NCI-H510A (cell line): Measurements from ENCODE around the gene PTPRCAP.

Source experiments
- DNase-seq: peaks from one replicate; lab custom pipeline; 2025; lab: John Stamatoyannopoulos, UW

The PTPRCAP gene

GRCh38 chr11:67465189-67465510 lies 27.7 kb upstream of the PTPRCAP start:
- no peak for DNase-seq

- peak; percentile 33 for DNase-seq
Measured at GRCh38 chr11:67464411-67465188, 27.1 kb upstream of the PTPRCAP start.

DNA sequence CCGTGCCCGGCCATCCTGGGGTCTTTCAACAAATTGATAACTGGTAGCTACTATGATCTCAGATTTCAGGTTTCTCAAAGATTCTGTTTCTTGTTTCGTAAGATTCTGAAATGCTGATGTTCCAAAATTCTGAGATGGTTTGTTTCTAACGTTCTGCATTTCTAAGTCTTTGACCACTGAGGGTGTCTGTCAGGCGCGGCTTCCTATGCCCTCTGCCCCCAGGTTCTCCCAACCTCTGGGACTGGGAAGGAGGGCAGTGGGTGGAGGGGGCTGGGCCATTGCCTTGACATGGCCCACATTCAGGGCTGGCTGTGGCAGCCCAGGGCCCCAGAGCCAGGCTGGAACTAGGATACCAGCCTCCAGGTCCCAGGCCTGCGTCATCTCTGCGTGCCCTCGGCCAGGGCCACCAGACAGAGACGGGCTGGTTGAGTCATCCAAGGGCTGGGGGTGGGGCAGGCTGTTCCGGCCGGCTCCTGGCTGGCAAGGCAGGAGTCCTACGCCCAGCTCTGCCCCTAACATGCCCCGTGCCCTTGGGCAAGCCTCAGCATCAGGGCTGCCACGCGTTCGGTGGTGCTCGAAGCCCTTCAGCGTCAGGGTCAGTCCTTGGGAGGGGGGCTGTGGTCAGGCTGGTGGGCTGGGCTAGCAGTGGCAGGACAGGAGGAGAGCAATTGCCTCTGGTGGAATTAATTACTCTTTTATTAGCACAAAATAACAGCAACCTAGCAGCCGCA lies 26.4 kb upstream of the PTPRCAP start:
- no peak for DNase-seq

DNA sequence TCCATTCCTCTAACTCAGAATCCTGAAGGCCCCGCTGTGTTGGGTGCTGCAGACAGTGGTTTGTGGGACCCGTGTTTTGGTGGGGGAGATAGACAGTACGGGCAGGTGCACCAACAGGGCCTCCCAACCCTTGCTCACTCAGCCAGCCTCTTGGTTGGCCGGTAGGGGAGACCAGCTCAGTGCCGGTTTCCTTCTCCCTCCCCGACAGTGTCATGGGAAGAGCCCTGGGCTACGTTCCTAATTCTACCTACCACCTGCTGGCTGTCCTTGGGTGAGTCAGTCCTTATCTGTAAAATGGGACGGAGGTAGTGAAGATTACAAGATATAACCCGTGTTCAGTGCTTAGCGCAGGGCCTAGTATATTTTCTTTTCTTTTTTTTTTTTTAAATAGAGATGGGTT lies 25.7 kb upstream of the PTPRCAP start:
- DNase-seq: no peak

DNA sequence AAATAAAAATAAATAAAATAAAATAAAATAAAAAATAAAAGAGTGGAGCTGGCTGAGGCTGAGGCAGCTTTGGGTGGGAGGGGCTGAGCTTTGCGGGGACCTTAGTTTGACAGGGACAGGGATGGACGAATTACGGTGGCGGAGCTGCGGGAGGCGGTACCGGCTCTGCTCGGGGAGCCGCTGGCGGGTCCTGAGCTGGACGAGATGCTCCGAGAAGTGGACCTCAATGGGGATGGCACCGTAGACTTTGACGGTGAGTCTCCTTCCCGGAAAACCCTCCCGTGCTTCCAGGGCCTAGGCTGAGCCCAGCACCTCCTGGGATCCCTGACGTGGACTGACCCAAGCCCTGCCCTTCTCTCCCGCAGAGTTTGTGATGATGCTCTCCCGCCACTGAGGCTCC lies 20.8 kb upstream of the PTPRCAP start:
- DNase-seq: no peak

DNA sequence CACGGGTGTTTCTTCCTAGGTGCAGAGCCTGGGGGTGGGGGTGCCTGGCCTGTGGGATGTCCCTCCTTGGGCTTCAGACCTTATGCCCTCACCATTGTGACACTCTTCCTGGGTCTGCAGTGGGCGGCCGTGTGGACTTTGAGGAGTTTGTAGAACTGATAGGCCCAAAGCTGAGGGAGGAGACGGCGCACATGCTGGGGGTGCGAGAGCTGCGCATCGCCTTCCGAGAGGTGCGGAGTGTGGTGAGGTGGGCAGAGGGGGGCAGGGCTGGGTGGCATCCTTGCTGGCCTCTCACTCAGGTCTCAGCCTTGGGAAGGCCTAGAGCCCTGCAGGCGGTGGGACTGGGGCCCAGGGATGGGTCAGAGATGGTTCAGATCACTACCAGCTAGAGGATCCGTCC lies 20.0 kb upstream of the PTPRCAP start:
- no peak for DNase-seq

DNA sequence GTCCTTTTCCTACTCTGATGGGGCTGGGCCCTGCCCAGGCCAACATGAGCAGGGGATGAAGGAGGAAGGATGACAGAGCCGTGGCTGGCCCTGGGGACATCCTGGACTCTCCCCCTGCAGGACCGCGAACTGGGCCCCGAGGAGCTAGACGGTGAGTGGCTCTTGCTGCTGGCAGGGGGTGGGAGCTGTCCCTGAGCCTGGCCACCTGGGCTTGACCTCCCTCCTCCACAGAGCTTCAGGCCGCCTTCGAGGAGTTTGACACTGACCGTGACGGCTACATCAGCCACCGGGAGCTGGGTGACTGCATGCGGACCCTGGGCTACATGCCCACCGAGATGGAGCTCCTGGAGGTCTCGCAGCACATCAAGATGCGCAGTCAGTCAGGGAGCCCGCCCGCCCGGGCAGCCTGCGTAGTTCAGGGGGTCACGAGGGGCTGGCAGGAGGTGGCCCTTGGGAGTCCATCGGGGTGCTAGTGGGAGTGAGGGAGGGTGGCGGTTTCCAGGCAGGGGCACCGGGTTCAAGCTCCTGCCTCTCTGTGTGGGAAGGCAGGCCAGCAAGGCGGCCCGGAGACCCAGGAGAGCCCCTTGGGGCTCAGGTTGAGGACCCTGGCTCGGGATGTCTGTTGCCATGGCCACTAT lies 18.7 kb upstream of the PTPRCAP start:
- no peak for DNase-seq

- no peak for DNase-seq
Measured at GRCh38 chr11:67455054-67455453, 17.6 kb upstream of the PTPRCAP start, which contains the start of gene CABP4. Gene CABP4 (plus strand): TSS chr11:67455354. CDS start chr11:67455424, 70 bp downstream.

DNA sequence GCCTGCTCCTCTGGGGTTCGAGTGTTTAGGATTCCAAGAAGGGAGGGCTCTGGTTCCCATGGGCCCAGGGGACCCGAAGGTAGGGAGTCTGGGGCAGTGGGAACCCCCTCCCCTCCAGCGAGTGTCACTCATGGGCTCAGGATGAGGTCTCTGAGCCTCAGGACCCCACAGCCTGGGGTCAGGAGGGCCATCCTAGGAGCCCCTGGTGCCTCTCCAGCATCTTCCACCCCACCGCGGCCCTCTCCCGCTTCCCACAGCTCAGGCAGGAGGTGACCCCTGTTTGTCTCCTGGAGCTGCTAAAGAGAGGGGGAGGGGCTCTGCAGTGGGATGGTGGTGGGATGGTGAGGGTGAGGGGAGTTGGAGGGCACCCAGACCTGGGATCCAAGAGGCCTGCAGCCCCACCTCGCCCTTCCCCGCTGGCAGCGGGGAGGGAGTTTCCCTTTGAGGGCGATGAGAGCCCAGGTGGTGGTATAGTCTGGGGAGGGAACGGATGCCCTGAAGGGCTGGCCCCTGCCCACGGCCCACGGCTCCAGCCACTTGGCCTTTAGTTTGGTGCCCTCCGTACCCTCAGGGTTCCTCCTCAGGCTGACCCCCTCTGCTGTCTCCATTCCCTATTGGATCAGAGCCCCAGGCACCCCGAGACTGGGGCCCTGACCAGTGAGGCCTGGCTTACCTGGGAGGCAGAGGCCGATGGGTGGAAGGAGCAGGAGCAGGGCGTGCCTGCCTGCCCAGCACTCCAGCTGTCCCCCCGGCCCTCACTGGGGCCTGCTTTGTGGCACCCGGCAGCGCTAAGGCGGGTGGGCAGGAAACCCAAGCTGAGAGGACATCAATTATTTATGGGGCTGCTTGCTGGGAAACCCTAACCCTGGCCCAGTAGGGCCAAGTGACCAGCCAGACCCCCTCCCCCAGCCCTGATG lies 16.6 kb upstream of the PTPRCAP start:
- no peak for DNase-seq

DNA sequence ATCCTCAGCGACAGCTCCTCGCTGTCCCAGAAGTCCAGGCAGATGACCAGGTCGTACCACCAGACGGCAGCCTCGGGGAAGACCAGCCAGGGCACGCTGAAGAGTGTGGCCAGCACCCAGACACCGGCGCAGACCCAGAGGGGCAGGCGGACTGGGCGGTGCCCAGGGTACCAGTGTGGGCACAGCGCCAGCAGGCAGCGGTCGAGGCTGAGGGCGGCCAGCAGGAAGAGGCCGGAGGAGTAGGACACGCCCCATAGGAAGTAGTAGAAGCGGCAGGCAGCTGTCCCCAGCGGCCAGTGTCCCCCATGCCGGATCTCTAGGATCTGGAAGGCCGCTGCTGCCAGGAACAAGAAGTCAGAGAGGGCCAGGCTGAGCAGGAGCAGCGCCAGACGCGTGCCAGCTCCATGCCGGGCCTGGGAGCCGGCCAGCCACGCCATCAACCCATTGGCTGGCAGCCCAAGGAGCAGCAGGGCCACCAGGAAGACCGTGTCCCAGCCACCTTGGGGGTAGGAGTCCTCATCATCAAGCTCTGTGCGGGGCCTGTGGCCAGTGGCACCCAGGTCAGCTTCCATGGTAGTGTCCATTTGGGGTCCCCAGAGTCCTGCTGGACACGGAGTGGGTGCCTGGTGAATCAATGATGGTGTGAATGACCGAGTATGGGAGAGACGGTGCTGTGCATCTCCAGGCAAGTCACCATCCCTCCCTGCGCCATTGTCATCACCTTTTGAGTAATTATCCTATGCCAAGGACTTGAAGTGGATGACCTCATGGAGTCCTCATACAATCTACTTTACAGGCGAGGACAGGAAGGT lies 14.9 kb upstream of the PTPRCAP start, which contains the start of gene GPR152:
GPR152 (minus strand) TSS at position 589 of the 812 bp plus-strand sequence; CDS start at position 584, 5 bp downstream.
- no peak for DNase-seq

DNA sequence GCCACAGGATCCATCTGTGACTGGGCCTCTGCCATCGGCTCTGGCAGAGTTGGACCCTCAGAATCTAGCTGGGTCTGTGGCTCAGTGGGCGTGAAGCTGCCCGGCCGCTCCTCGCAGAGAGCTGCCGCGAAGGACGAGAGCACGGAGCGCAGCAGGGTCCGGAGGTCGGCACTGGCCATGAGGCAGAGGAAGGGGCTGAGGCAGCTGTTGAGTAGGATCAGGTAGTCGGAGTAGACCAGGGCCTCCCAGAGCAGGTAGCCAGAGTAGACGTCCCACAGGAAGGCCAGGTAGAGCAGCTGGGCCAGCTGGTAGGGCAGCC lies 14.1 kb upstream of the PTPRCAP start:
- no peak for DNase-seq

DNA sequence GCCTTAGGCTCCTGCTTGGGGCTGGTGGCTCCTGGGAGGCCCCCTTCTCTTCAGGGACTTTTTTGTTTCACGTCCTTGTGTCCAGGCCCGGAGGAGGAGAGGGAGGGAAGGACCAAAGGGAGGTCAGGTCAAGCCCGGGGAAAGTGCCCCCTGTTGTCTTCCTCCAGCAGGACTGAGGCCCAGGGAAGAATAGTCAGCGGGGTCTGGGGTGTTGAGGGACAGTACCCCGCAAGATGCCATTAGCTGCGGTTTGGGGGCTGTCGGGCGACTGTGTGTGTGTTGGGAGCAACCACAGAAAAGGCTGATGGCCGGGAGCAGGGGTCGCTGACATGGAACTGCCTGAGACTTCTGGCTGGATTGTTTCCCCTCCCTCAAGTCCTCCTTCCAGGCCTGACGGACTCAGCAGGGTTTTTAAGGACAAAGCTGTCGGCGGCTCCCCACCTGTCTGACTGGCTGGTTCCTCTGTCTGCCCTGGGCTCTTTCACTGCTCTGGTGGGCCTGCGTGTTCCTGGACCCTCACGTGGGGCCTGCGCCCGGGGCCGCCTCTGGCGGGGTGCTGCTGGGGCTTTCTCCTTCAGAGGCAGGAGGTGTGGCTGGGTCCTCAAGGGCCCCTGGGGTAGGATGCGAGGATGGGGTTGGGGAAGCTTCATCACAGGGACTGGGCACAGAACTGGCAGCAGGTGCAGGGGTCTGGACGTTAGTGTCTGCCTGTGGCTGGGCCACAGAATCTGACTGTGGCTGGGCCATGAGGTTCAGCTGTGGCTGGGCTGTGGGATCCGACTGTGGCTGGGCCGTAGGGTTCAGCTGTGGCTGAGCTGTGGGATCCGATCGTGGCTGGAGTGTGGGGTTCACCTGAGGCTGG lies 13.5 kb upstream of the PTPRCAP start:
- DNase-seq: no peak

DNA sequence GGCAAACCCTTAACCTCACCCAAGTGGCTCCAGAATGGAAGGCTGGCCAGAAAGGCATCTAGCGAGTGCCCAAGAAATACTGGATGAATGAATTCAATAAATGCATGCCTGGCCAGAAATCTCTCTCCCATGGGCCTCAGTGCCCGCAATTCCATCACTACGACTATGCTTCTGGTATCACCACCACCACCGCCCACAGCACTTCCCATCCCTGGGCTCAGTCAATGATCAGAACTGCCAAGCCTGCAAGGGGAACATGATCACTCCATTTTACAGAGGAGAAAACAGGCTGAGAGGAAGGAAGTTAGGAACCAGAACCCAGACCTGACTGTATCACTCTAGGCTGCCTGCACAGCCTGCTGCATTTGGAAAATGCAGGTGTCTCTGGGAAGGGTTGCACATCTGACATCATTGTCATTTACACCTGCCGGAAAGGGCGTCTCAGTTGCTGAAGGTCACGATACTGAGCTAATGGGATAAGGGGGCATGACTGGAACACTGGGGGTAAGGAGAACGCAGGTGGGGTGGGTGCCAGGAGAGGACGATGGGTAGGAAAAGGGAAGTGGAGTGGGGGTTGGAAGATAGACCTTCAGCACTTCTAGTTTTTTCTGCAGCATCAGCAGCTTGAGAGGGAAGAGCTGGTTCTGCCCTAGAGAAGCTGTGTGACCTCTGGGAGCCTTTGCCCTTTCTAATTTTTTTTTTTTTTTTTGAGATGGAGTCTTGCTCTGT lies 11.8 kb upstream of the PTPRCAP start:
- peak; percentile 53 for DNase-seq

GRCh38 chr11:67448220-67448609 lies 10.7 kb upstream of the PTPRCAP start:
- DNase-seq: no peak

DNA sequence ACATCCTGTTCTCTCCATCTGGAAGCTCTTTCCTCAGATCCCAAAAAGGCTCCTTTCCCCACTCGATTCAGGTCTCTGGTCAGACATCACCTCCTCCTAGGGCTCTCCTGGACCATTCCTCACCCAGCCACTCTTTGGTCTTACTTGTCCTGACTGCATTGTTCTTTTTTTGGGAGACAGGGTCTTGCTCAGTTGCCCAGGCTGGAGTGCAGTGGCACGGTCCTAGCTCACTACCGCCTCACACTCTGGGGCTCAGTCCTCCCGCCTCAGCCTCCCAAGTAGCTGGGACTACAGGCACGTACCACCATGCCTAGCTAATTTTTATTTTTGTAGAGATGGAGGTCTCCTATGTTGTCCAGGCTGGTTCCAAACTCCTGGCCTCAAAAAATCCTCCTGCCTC lies 8.0 kb upstream of the PTPRCAP start:
- no peak for DNase-seq

- DNase-seq: no peak
Measured at GRCh38 chr11:67442504-67443404, 5.3 kb upstream of the PTPRCAP start.

DNA sequence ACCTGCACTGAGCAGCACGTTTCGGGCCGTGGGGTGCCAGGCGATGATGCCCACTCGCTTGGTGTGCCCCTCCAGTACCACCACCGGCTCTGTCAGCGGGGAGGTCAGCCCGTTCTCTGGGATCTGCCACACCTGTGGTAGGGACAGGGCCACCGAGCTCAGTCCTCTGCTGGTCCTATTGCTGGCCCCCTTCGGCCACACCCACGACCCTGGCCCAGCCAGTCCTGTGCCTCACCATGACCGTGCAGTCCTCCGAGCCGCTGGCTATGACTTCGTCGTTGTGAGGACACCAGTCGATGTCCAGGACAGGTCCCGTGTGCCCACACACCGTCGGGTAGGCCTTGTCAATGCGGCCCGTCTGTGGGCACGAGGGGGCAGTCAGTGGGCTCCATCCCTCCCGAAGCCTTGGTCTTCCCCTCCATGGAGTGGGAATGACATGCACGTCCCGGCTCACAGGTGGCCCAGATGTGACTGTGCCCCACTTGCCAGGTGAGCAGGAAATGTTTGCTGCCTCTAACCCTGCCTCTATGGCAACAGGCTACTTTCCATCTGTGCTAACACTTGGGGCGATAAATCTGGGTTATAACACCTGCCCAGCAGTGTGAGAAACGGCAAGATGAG lies 4.4 kb upstream of the PTPRCAP start:
- no peak for DNase-seq

DNA sequence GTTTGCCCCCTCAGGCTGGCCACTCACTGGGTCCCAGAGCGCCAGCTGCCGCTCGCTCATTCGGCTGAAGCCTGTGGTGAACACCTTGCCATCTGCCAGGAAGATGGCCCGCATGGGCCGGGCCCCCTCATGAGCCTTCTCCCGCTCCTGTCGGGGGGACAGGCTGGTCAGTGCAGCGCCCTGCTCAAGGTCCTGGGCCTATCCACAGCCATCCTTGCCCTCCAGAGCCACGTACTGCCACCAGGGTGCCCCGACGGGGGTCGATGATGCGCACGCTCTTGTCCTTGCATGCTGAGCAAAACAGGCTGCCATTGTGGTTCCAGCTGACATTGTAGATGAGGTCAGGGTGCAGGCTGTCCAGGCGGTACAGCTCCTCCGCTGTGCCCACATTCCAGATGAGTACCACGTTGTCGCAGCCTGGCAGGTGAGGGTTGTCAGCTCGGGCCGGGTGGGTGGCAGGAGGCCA lies 3.6 kb upstream of the PTPRCAP start:
- DNase-seq: no peak
